Non-pigmented ciliary epithelial cell (primary cell): ENCODE data around the gene CACNB2.
"Not testable (repeated sequence)": the region's sequence is repeated elsewhere in the genome, so short reads cannot be mapped to it uniquely, and the experiment has no call there.

Experiments
- DNase-seq: peaks from one replicate; pipeline ENCODE4 v3.0.0-alpha.2; 2010; ENCODE audit warnings: low read depth

The CACNB2 gene

DNA sequence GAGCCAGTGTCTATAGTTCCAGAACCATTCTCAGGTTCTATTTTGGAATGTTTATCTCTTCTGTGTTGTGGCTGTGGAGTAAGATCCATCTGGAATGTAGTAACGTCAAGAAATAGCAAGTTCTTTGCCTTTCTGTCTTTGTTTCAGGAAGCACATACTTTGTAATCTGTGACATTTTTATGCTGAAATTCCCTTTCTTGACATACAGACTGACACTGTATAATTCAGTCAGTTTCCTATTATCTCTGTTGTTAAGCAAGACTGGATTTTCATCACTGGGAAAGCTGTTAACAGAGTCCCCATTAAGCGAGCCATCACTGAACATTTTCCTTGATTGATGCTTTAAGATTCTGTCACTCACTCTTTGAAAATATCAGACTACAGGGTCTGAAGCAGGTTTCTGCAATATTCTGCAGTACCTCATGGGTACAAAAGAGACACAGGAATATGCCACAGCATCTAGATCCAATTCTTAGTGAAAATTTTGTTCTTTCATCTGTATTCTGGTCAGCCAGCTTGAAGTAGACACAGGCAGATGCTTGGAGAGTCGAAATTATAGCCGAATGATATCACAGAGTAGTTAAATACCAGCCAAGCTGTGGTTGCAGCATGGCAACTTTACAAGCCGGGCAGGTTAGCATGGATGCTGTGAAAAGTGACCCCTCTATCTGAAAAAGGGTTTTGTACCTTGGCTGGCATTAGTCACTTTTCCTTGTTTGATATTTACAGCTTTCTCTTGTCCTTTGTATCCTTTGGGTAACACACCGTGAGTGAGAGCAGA, 62.6 kb downstream of the CACNB2 start:
- DNase-seq = no peak

DNA sequence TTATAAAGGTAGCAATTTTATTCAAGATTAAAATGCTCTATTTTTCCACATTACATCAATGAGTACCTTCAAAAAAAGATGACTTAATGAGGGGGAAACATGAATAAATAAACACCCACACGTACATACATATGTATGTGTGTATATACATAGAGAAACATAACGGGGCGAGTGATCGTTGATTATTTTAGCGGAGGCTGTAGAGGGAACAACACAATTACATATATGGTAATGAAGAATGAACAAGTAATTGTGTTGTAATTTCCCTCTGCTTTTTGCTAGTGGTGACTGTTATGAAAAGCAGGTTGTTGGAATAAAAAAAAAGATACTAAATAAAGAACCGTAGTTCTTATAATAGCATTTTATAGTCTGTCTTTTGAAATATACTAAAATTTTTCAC, 63.2 kb downstream of the CACNB2 start:
- no peak for DNase-seq

DNA sequence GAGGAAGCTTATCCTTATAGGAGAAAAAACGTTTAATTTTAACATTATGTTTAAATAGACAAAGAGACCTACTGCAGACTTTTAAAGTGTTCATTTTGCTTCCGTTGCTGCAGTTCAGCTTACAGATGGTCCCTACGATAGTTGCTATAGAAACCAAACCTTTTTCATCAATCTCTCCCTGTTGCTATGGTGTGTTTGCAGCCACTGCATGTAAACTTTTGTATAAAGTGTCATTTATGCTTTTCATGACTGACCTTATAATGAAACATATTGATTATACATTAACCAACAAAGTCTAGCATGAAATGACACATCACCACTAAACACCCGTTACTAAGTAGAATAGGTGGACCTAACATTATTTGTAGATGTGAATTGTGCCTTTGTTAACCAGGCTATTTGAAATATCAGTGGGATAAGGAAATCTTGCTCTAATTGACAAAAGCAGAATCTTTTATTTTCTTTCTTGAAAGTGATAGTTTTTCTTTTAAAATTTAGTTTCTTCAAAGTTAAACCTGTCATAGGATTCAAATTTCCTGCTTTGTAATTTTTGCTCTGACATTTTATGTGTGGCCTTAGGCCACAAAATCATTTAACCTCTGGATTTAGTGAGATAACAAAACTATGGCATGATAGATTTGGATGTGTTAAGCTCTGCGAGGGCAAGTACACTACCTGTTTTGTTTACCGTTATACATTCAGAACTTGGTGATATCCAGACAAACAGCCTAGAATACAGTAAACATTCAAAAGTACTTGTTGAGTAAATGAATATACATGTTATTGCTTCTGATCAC, 64.0 kb downstream of the CACNB2 start:
- DNase-seq = no peak

DNA sequence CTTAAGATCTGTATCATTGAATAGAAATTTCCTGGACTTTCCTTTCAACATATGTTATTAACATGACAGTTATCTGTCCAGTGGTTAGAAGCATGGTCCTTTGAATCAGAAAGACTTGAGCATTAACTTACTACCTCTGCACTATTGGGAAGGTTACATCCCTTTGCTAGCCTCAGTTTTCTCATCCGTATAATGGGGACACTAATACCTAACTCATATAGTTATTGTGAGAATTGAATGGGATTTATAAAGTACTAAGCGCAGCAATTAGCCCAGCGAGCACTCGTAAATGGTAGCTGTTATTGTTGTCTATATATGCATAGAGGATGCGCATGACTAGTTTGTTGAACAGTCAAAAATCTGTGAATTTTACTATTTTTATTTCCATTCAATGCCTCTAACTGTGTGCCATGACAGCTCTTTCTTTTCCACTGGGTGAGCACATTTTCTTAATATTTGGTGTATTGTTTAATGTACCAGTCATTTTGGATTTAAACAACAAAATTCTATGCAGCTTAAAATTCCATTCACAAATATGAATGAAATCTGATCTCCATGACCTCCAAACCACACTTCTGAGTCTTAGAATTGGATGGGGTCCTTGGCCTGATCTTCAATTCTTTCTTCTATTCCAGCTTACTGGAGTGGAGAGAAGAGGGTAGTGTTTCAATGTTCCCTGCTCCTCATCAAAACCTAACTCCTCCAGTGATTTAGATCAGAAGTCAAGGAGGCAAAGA, 65.0 kb downstream of the CACNB2 start:
- no peak for DNase-seq

DNA sequence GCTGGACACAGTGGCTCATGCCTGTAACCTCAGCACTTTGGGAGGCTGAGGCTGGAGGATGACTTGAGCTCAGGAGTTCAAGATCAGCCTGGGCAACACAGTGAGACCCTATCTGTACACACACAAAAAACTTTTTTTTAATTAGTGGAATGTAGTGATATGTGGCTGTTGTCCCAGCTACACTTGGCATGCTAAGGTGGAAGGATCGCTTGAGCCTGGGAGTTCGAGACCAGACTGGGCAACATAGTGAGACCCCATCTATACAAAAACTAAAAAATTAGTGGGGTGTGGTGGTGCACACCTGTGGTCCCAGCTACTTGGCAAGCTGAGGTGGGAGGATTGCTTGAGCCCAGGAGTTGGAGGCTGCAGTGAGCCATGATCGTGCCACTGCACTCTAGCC, 68.0 kb downstream of the CACNB2 start:
- not testable (repeated sequence) for DNase-seq

DNA sequence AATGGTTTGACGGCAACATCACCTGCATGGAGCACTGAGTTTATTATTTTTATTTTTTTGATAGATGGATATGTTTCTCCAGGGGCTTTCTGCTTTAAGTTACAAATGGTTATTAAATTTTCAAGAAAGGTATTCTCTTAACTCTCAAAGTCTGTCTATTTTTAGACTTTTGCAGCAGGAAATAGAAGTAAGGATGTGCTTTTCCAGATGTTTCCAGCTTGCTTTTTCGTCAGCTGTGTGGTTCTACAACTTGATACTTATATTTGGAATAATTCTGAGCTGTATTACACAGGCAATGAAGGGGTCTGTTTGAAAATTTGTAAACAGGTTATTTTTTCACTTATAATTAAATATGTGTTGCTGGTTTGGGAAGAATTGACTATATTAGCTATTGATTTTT, 69.0 kb downstream of the CACNB2 start:
- DNase-seq = no peak

DNA sequence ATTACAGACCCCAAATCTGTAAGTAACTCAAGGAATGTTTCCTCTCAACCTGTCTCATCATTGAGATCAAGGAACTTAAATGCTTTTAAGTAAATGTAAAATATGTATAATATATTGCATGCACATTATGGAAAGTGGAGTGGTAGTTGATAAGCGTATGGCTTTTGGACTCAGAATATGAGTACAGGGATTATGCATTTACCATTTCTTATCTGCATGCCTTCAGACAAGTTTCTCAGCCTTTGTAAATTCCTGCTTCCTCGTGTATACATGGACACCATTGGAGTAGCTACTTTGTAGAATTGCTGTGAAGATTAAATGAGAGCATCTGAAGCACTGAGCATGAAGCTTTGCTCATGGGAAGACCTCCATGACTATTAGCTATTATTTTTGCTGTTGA, 70.5 kb downstream of the CACNB2 start:
- DNase-seq = no peak

DNA sequence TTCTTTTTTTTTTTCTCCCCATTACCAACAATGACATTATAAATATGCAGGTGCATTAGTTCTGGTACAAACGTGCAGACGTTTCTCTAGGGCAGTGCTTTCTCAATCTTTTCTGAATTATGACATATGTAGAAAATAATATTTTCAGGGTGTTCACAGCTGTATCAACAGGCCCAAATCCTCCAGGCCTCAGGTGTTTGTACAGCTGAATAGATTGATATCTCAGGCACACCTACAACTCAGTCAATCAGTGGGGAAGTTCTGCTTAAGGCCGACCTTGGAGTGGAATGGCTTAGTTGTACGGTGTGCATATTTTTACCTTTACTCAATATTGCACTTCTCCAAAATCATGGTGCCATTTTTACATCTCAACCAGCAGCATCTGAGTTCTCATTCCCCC, 71.6 kb downstream of the CACNB2 start:
- no peak for DNase-seq

DNA sequence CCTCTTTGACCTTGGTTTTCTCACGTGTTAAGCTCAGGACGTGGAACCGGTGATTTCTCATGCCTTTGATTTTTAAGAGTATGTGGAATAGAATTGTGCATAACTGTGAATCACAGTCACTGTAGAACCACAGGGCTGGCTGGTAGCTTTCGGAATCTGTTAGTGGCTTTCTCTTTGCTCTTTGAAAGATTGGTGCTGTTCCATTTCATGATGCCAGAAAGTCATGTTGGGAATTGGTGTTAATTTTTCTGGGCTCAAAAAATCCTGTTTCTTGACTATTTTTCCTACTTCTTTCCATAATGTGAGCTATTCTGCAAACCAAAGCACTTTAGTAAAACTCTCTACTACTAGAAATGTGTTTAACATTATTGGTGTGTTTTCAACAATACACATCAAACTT, 73.0 kb downstream of the CACNB2 start:
- no peak for DNase-seq

DNA sequence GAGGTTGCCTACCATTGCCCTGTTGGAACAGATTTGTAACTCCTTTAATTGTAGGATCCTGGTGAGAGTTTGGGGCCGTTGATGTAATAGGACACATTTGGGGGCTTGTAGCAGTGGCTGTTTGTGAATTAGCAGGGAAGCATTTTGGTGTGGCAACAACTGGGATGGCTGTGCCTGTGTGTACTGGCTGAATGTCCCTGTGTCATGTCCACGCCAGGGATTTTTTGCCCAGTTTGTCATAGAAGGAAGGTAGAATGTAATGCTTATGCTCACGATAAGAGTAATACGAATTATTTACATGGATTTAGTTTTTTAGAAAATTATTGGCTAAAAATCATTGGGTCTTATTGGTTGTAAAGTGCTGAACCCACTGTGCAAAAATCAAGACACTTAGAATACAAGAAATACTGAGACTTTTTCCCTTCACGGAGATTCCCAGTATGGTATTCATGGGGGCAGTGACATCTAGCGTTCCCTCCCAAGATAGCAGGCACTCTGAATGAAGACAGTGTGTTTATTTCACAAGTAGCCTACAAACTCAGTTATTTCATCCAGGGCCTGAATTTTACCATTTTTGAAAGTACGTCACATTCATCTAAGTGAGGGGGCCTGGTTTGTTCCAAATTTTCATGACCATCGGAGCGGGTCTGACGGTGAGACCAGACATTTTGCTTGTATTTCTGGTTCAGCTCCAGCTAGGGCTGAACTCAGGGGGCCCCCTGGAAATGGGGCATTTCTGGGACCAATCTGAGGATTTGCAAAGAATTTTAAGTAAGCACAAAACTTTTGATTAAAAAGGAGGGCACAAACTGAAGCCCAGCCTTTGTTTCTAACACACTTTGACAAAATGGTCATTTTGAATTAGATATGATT, 74.7 kb downstream of the CACNB2 start:
- DNase-seq = no peak

DNA sequence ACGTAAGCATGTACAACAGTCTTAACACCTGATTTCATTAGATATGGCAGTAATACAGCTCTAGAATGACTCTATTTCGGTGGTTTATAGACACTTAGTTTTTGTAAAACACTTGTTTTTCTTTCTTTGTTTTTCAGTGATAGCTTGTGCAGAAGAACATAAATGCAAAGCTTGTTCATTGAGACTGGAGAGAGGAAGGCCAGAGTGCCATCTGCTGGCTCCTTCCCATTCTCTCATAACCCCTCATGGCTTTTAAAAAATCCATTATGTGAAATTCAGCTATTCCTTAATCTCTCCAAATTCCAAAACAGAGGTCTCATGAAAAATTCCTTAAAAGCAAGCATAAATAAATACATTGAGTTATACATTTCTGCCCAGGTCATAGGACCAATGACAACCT, 76.3 kb downstream of the CACNB2 start:
- DNase-seq = no peak

DNA sequence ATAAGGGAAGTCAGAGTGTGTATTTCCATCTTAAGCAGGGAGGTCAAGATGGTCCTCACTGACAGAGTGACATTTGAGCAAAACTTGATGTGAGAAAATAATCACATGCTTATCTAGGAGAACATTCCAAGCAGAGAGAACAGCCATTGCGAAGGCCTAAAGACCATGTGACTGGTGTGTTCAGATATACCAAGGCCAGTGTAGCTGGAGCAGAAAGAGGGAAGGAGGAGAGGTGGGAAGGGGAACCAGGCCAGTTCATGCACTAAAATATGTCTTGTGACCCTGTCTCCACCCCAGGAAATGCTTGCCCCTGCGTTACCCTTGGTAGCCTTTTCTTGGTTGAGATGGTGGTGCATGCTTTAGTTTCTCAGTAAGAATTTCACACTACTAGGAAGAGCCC, 77.4 kb downstream of the CACNB2 start:
- no peak for DNase-seq

DNA sequence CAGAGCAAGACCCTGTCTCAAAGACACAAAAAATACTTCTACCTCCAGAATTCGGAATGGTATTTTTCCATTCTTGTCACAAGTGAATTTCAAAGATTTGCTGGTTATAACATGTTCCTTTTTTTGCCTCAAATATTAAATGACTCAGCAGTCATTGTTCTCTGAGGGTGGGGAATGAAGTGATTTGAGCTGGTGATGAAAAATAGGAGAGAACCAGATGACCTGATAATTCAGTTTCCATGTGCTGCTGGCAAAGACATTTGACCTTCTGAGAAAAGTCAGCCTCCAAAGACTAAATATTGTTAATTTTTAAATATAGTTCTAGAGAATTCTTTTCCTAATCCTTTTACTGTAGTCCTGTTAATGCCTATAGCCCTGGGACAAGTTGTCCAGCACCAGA, 78.9 kb downstream of the CACNB2 start:
- DNase-seq = no peak

DNA sequence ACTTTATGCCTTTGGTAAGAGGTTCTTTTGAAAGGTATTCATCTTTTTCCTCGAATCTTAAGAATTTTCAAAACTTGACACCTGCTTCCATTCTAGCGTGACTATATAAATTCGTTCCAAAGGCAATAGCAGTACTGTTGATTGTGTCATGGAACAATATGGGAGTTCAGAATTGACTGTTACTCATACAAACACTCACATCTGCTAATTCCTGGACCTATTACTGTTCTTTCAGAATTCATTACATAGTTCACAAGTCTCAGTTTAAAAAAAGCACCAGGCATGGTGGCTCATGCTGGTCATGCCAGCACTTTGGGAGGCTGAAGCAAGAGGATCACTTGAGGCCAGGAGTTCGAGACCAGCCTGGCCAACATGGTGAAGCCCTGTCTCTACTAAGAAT, 80.9 kb downstream of the CACNB2 start:
- no peak for DNase-seq

DNA sequence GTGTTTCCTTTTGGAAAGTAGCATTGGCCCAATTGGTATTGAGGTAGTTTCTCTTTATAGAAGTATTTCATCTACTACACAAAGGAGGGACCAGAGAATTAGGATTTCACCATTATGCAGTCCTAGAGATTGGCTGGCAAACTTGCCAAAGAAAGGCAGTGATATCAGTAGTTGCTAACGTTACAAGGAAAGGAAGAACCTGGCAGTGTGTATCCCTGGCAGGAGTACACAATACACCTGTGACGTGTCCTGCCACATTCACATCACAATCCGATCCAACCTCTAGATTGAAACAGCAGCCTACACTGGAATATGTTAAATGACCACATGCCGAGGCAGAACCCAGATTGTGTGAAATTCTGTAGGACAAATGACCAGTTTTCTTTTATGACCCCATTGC, 81.7 kb downstream of the CACNB2 start:
- DNase-seq = no peak

DNA sequence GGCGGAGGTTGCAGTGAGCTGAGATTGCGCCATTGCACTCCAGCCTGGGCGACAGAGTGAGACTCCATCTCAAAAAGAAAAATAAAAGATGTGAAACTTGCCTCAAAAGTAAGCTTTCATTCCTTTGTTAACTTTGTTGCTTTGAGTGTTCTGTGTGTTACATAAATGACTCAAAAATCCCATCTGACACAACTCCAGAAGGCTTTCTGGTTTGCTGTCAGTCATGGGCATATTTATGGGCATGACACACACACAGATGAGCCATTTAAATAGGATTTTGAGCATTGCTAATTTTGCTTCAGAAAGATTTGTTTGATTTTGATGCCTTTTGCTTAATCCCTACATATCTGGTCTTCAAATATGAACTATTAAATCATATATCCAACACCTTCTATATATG, 82.6 kb downstream of the CACNB2 start:
- DNase-seq = no peak

DNA sequence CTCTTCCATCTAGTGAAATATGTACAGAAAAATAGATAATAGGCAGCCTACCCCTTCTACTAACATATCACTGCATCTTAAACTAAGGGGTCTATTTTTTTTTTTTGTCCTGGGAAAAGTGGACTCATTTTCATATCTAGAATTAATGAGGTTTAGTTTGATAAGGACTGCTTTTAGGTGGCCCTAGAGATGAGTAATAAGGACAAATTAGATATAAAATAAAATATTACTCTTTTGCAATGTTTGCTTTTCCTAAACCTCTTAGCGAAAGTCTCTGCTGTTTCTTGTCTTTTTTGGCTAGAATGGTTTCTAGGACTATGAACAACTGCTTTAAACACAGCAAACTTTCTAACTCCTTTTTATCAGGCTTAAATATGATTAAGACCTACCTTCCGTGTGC, 83.7 kb downstream of the CACNB2 start:
- DNase-seq = no peak

DNA sequence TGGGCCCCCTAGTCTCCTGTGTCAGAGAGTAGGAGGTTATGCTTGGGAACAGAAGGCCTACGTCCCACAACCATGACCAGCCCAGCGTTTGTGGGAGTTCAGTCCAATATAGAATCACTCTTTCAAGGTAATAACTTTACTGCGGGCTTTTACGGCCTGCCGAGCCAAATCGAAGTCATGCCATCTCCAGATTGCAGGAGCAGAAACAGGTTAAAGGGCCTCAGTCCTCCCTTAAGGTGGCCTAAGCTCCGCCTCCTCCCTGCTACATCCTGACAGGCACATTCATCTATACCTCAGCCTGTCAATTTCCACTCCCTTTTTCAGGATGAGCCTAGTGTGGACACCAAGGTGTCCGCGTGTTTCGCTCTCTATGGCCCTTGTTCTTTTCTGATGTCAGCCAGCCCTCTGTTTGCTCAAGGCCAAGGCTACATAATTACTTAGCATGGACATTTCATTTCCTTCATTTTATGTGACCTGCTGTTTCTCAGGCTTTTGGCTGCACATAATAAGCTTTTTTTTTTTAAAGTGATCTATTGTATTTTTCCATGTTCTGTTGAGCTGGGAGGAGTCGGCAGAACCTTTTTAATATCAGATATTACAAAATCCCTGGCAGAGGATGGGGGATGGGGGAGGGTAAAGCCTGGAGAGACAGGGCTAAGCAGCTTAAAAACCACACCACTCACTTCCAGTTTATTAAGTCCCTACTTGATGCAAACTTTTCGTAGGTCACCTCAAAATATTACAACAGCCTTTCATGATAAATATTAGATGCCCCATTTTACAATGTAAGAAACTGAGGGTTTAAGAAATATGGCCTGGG, 84.6 kb downstream of the CACNB2 start:
- DNase-seq = no peak

DNA sequence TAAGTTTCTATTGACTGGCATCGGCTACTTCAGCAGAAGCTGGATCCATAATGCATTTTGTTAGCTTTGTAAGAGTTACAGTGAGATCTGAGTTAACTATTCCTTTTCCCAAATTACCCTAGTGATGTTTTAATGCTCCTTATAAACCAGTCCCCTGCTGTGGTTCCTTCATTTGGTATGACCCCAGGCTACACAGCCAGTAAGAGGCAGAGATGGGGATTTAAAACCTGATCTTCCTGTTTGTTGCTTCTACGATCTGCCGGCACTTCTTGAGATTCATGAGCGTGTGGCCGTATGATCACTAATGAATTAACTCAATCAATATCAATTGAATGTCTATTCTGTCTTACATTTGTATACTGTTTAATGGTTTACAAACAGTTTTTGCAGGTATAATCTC, 86.1 kb downstream of the CACNB2 start:
- no peak for DNase-seq

DNA sequence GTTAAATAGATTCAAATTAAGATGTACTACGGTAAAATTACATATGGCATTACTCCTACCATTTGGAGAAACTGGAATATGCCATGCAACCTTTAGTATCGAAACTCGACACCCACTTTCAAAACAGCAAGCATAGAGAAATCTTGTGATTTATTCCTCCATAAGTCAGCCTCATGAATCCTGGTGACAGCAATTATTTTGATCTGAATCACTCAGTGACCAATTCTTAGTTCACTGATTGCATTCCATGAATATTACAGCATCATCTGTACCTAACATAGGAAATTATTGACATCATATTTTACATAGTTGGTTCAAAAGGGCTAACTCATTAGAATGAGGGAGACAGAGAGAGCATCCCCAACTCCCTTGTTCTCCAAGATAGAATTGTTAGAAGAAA, 89.6 kb downstream of the CACNB2 start:
- DNase-seq = no peak

DNA sequence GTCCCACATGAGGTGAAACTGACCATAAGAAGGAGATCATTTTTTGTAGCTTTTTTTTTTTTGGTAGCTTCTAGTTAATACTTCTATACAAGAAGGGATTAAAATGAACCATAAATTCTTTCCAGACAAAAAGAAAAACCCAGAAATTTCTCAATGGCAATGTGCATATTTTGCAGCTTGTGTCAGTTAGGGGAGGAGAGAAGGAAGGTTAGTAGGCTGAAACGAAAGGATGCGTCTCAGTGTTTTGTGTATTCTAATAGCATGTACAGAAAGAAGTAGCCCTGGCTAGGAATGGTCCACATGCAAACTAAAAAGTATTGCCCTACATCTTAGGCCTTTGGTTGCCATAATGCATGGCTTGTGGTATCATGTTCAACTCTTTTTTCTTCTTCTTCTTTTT, 90.6 kb downstream of the CACNB2 start:
- no peak for DNase-seq
